NK-92 (cell line): ENCODE data around the gene RNF175.
"Not testable (repeated sequence)": the region's sequence is repeated elsewhere in the genome, so short reads cannot be mapped to it uniquely, and the experiment has no call there.

Experiments
- DNase-seq: peaks from one replicate; lab custom pipeline; 2025; ENCODE audit not compliant: unreplicated experiment; lab: John Stamatoyannopoulos, UW

The RNF175 gene

GRCh38 chr4:153684182-153684970, 75.4 kb downstream of the RNF175 start, which contains the start of gene TLR2:
TLR2 (plus strand) TSS chr4:153684280; CDS start chr4:153702908, 18,628 bp downstream.
- no peak for DNase-seq

GRCh38 chr4:153683763-153684181, 76.1 kb downstream of the RNF175 start:
- DNase-seq = no peak

- no peak for DNase-seq
These were observed 80.3 kb downstream of the RNF175 start for GRCh38 chr4:153679486-153679885.

- no peak for DNase-seq
These were observed 82.8 kb downstream of the RNF175 start for GRCh38 chr4:153676984-153677383.

GRCh38 chr4:153676486-153676885, 83.3 kb downstream of the RNF175 start:
- DNase-seq = no peak

- DNase-seq = no peak
These were observed 90.0 kb downstream of the RNF175 start for GRCh38 chr4:153669838-153670237.

GRCh38 chr4:153668647-153669046, 91.2 kb downstream of the RNF175 start:
- DNase-seq = no peak

GRCh38 chr4:153666505-153666904, 93.3 kb downstream of the RNF175 start:
- not testable (repeated sequence) for DNase-seq

- no peak for DNase-seq
These were observed 96.2 kb downstream of the RNF175 start for GRCh38 chr4:153663667-153664066.

GRCh38 chr4:153661908-153662307, 97.9 kb downstream of the RNF175 start:
- no peak for DNase-seq

- no peak for DNase-seq
These were observed 98.5 kb downstream of the RNF175 start for GRCh38 chr4:153661215-153661822.
